Activated gamma-delta T cell treated with anti-CD3 and anti-CD28 coated beads, Interleukin-2, amount 50 U/mL, for 16 hours (primary cell): ENCODE data around the gene CPN2.

ENCODE experiments used
- DNase-seq: peaks from one replicate; pipeline ENCODE4 v3.0.0-alpha.2; 2020; ENCODE audit warnings: low read depth

CPN2 gene

GRCh38 chr3:194351080-194351672 lies at the start of gene CPN2:
TSS of gene CPN2 (minus strand) at chr3:194351328. CDS start at chr3:194342702, 8,626 bp downstream.
- no peak for DNase-seq

GRCh38 chr3:194399874-194400411 lies 48.8 kb upstream of the CPN2 start:
- no peak for DNase-seq

- DNase-seq: no peak
Measured at GRCh38 chr3:194399166-194399565, 48.0 kb upstream of the CPN2 start, which contains the start of gene GP5. TSS of gene GP5 (minus strand) at chr3:194399266. CDS start at chr3:194398282, 984 bp downstream.

DNA sequence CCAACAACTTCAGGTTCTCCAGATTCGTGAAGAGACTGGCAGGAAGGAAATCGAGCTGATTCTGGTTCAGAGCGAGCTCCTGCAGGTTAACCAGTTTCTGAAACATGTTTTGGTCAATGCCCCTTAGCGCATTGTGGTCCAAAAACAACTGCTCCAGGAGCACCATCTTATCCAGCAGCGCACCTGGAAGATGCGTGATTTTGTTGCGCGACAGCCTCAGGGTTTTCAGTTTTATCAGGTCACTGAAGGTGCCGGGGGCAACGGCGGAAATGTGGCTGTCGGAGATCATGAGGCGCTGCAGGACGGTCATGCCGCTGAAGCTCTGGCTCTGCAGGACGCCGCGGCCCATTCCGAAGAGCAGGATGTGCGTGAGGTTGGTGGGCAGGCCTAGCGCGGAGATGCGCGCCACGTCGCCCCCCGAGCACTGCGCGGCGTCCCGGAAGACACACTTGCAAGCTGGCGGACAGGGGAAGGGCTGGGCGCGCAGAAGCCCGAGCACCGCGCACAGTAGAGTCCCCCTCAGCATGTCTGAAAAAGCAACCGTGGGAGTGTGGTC lies 46.7 kb upstream of the CPN2 start:
- DNase-seq: no peak

- DNase-seq: no peak
Measured at GRCh38 chr3:194396859-194397756, 46.0 kb upstream of the CPN2 start.

- DNase-seq: no peak
Measured at GRCh38 chr3:194396539-194396858, 45.4 kb upstream of the CPN2 start.

DNA sequence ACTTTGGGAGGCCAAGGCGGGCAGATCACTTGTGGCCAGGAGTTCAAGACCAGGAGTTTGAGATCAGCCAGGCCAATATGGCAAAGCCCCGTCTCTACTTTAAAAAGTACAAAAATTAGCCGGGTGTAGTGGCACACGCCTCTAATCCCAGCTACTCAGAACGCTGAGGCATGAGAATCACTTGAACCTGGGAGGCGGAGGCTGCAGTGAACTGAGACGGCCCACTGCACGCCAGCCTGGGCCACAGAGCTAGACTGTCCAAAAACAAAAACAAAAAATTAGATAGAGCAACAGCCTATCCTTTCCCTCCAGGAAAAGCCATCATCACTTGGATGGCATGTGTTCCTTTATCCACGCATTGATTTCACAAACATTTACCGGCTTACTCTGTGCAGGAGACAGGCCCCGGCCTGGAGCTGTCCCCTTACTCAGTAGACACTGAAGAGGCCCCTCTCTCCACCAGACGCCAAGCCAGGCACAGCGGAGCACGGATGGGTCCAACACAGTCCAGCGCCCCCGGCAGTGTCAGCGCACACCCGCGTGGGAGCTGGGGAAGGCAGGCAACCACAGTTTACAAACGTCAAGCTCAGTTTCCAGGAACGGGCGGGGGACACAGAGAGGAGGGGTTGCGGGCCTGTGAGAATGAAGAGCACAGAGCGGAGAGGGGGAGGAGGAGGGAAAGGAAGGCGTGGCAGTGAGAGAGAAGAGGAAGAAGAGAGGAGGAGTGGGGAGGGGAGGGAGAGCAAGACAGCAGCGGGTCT lies 44.8 kb upstream of the CPN2 start:
- no peak for DNase-seq

GRCh38 chr3:194395212-194395611 lies 44.1 kb upstream of the CPN2 start:
- DNase-seq: no peak

- no peak for DNase-seq
Measured at GRCh38 chr3:194392576-194392975, 41.4 kb upstream of the CPN2 start.

DNA sequence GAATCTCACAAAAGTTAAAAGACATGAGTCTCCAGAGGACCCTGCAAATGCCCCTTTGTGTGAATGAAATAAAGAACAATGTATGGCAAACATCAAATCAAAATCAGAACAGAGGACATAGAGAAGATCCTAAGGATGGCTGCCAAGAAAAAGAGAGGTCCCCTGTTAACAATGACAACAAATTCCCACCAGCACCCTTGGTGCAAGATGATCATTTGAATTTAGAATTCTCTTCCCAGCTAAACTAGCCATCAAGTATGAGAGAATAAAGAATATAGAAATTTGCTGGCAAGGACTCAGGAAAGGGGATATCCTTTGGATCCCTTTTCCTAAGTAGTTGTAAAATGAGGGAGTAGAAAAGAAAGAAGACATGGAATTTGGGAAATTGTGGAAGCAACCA lies 39.7 kb upstream of the CPN2 start:
- DNase-seq: no peak

DNA sequence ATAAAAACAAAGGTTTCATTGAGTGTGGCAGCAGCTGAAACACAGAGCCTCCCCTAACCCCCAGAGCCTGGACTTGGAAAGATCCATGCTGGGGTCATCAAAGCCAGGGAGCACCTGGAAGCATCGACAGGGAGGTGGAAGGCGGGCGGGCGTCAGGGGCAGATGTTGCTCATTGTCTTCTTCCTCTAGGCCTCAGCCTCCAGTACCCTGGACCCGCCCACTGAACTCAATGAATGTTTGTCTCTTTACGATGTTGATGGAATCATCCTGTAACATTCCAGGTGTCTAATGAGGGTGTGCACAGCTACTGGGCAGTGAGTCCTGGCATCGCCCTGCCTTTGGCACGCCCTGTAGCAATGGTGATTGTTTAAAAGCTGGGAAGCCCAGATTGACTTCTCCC lies 38.1 kb upstream of the CPN2 start:
- no peak for DNase-seq

DNA sequence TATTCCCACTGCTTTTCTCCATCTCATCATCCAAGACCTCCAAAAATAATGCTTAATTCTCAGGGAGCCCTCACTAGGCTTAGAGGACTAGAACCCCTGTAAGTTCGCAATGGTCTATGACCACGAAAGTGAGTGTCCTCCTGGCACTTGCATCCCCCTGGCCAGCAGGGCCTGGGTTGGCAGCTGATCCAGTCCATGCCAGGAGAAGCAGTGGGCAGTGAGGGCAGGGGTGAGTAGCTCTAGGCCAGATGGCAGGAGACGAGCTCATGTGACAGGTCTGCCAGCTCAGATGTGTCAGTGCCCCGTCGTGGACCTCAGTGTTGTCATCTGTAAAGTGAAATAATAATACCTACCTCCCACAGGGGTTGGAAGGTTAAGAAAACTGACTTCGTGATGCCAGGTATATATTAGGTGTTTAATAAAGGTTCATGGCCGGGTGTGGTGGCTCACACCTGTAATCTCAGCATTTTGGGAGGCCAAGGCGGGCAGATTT lies 36.8 kb upstream of the CPN2 start:
- no peak for DNase-seq

DNA sequence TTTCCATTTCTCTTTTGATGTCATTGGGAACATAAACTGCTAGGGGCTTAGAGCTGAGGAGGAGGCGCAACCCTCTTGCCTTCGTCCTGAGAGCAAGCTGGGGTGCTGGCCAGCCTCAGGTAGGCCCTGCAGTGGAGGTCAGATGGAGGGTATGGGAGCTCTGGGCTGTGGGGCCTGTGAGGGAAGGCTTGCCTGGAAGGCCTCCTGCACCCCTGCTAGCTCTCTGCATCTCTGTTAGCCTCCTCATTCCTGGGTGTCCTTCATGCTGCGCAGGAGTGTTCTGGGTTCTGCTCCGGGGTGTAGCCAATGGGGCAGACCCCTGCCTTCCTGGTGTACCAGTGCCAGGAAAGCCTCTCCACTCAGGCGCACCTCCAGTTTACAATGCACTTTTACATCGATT lies 36.1 kb upstream of the CPN2 start:
- DNase-seq: no peak

DNA sequence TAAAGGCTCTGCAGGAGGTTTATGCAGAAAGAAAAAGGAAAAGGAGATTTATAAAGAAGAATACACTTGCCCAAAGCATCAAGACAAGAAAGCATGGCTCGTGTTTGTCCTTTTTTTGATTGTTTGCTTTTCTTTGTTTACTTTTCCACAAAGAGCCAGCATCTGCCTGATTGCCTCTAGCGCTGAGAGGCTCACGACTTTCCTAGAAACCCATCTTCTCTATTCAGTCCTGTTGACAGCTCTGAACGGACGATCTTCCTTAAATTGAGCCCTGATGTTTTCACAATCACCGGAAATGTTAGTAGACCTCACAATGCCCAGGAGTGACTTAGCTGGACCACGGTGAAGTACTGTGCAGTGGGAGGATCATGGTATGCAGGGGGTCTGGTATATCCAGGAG lies 35.5 kb upstream of the CPN2 start:
- DNase-seq: no peak

DNA sequence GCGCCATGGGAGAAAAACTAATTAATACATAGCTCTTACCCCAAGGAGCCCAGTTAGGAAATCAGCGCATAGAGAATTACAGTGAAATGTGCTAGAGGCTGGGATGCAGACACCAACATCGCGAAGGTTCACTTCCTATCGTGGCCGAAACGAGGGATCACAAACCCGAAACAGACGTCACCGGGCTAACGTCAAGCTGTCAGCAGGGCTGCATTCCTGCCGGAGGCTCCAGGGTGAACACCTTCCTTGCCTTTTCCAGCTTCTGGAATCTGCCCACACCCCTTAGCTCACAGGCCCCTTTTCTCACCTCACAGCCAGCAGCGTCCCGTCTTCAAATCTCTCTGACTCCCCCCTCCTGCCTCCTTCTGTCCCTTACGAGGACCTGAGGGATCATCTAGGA lies 34.9 kb upstream of the CPN2 start:
- DNase-seq: no peak

DNA sequence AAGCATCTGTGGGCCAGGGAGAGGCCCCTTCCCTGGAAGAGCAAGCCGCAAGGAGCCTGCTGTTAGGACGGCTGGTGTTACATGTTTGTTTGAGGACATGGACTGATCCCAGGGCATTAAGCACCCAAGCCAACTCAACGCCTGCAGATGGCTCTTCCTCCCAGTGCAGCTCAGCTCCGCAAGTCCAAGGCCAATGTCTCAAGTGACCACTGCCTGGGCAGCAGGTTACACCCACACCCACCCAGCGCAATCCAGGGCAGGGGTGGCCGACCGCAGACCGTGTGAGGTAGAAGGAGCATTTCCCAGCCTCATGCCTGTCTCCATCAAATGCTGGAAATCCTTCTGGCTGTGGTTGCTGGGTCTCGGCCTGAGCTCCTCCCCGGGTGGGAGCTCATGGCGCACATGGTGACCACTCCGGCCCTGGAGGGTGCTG lies 33.5 kb upstream of the CPN2 start:
- no peak for DNase-seq

DNA sequence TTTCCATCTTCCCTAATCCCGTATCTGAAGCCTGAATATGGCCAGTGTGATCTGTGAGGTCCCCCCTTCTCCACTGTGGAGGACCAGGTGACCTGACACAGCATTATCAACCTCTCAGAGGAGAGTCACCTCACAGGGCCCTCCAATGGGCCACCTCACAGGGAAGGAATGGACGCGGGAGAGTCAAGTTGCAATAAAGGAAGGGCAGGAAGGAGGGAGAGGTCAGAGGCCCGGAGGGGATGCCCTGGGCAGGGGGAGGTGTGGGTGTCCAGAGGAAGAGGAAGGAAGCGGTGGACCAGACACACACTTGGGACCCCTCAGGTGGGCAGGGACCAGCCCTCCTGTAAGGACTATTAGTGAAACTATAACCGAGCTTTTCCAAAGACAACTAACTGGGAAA lies 33.0 kb upstream of the CPN2 start:
- DNase-seq: no peak

GRCh38 chr3:194383276-194383940 lies 32.3 kb upstream of the CPN2 start:
- DNase-seq: no peak

DNA sequence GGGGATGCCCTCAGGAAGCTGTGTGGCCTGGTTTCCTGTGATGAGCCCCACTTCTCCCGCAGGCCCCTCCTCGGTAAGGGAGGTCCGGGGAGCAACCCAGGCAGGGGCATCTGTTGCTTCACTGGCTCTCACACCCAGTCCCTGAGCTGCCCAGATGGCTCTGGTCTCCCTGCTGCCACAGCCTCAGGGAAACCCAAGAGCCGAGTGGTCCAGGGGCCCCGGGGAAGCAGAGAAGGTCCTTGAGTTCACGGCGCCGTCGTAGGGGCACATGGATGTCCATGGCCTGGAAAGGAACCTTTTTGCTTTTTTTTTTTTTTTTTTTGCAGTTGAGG lies 31.7 kb upstream of the CPN2 start:
- DNase-seq: no peak

DNA sequence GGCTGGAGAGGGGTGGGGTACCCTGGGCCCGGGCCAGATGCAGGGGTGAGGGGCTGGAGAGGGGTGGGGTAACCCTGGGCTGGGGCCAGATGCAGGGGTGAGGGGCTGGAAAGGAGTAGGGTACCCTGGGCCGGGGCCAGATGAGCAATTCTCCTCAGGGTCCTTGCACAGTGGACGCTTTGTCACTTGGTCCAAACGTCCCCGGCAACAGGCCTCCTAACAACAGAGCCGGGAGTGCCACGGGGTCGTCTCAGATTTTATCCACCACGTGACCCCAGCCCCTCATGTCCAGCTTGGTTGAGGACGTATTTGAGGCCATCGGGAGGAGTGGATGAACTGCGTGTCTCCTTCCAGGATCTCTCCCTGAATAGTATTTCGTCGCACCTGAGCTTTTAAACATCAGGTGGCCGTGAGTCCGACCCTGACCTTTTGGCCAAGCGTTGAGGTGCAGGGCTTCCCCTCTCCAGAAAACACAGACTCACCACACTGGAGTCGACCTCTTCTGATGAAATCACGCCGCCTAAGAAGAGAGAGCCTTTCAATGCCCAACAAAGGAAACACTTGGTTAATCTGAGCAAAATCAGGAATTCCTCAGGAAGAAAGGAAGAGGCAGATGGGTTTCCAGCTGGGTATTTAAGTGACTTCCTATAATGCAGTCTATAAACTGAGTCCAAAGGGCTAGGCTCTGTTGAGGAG lies 31.2 kb upstream of the CPN2 start:
- no peak for DNase-seq

- DNase-seq: no peak
Measured at GRCh38 chr3:194381460-194381875, 30.3 kb upstream of the CPN2 start.
